Uterus (tissue), 4 donors: ENCODE data around the gene ATG16L1. TPM values are rescaled to one million over a fixed set of nuclear protein-coding genes. Genes with fewer than 3 reads are reported as not detected.

ENCODE experiments used
- DNase-seq, 2 donors: peaks; one replicate each; pipeline ENCODE4 v3.0.0-alpha.2; 2019 to 2020
- H3K27ac ChIP-seq, 2 donors: fragments of 200-600 bp; sonication (generic); 1 replicate in 1 of 2; 2 replicates in 1 of 2; pipeline ENCODE4 v1.5.1; 2016 to 2018
- H3K27me3 ChIP-seq, 2 donors: fragments of 200-600 bp; sonication (generic); one replicate each; pipeline ENCODE4 v1.5.1; 2018 to 2019; ENCODE audit warnings: control low read depth in 1 of 2
- H3K36me3 ChIP-seq, 2 donors: fragments of 200-600 bp; sonication (generic); one replicate each; pipeline ENCODE4 v1.5.1; 2019; ENCODE audit warnings: control low read depth in 1 of 2
- H3K4me1 ChIP-seq, 2 donors: fragments of 200-600 bp; sonication (generic); one replicate each; pipeline ENCODE4 v1.5.1; 2018 to 2019; ENCODE audit warnings: control low read depth in 1 of 2
- H3K4me3 ChIP-seq, 2 donors: fragments of 200-600 bp; sonication (generic); 1 replicate in 1 of 2; 2 replicates in 1 of 2; pipeline ENCODE4 v1.5.1; 2018 to 2019; ENCODE audit warnings: mild to moderate bottlenecking in 1 of 2
- H3K9me3 ChIP-seq, 2 donors: fragments of 200-600 bp; sonication (generic); one replicate each; pipeline ENCODE4 v1.5.1; 2019; ENCODE audit warnings: control low read depth in 1 of 2
- POLR2A ChIP-seq, 2 donors: fragments of 450-650 bp; IDR thresholded peaks; one replicate each; pipeline ENCODE4 v1.6.1; 2016; ENCODE audit warnings: antibody characterized with exemption in 2 of 2, mild to moderate bottlenecking in 1 of 2, moderate library complexity in 1 of 2
- intact Hi-C: fragments of 100-400 bp; cut with DNase I; formaldehyde crosslinking; loops from one replicate; pipeline ENCODE4 v1.15.1; 2023; ENCODE audit warnings: low total_unique reads
- total RNA-seq, 4 donors: library from RNA; depleted of rRNA in 3 of 4; stranded (reverse); fragments of >200 nt in 3 of 4; gene quantifications; one replicate each; pipeline versions ENCODE4 v1.1.0 to v1.2.4, GENCODE V29; 2014 to 2023
- TF ChIP-seq, protein P1 (sequence below), 4 experiments: fragments of 200-600 bp in 2 of 4; fragments of 450-650 bp in 2 of 4; sonication (generic) in 2 of 4; IDR thresholded peaks; one replicate each; pipeline ENCODE4 v1.5.1; 2016 to 2019; ENCODE audit warnings: antibody characterized with exemption in 4 of 4, mild to moderate bottlenecking in 2 of 4, moderate library complexity in 1 of 4
- donor health status: DM: yes; HTN: yes; CAD: no.

Gene ATG16L1
- total RNA-seq, 4 donors from 2014 or later, result 26.2 to 42.9 (median 31.9) TPM

DNA sequence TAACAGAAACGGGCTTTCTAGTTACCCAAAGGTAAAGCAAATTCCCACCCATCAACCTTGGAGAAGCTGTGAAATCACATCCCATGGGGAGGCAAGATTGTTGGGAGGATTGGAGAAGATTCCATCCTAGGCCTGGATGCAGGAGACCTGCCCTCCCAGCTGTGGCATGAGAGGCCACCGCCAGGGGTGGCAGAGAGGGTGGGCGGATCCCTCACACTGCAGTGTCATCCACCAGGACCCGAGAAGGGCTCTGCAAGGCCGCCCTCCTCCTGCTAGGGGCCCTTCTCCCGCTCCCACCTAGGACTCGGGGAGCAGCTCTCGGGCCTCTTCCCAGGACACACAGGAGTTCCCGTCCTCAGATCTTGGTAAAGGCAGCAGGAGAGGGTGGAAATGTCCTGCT is 15.5 kb upstream of the ATG16L1 start:
- TF ChIP-seq POLR2A (IDR thresholded peaks at IDR 0.05), result no peak
- TF ChIP-seq, protein P1, sequence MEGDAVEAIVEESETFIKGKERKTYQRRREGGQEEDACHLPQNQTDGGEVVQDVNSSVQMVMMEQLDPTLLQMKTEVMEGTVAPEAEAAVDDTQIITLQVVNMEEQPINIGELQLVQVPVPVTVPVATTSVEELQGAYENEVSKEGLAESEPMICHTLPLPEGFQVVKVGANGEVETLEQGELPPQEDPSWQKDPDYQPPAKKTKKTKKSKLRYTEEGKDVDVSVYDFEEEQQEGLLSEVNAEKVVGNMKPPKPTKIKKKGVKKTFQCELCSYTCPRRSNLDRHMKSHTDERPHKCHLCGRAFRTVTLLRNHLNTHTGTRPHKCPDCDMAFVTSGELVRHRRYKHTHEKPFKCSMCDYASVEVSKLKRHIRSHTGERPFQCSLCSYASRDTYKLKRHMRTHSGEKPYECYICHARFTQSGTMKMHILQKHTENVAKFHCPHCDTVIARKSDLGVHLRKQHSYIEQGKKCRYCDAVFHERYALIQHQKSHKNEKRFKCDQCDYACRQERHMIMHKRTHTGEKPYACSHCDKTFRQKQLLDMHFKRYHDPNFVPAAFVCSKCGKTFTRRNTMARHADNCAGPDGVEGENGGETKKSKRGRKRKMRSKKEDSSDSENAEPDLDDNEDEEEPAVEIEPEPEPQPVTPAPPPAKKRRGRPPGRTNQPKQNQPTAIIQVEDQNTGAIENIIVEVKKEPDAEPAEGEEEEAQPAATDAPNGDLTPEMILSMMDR (IDR thresholded peaks at IDR 0.05), result no peak

DNA sequence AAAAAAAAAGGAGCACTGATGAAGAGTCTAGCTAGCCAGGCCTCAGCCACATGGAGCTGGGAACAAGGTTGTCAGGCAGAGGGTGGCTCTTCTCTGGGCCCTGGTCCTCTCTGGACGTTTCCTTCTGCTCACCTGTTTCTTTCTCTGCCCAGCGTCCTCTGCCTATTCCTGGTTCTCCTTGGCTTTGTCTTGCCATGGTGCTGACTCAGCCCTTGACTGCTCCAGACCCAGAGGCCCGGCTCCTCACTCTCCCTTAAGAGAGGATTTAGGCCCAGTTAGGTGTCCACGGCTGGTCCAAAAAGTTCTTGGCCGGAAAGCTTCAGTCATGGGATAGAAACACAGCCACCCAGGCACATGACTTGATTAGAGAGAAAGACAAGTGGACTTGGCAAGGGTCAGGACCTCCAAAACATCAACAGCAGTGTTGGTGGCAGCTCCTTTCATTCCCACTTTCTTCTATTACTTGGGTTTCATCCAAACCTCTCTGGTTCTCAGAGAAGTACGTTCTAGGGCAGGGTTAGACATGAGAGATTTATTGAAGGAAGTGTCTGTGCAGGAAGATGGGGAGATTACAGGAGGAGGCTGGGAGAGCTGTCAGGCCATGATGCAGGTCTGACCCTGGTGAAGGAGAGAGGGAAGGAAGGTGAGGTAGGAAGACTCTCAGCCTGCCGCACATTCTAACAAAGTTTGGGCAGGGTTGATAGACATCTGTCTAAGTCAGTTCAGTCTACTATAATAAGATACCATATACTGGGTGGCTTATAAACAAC is 14.5 kb upstream of the ATG16L1 start:
- TF ChIP-seq, protein P1 (IDR thresholded peaks at IDR 0.05), result no peak
- TF ChIP-seq POLR2A (IDR thresholded peaks at IDR 0.05), result no peak
- no peak for DNase-seq
- Histone ChIP-seq H3K4me1 (no peaks in the 10 kb centered on the region), H3K4me3 (no peak overlapping the region), H3K9me3 (no peaks in the 10 kb centered on the region), H3K27ac (no peak overlapping the region), H3K27me3 (no peaks in the 10 kb centered on the region), H3K36me3 (no peaks in the 10 kb centered on the region)
- intact Hi-C loops, result no loop called here

More for the DNA sequence above, 15.5 kb upstream of the ATG16L1 start:
- intact Hi-C loops, result no loop called here
- Histone ChIP-seq H3K27ac (no peak overlapping the region), H3K36me3 (no peaks in the 10 kb centered on the region), H3K4me3 (no peak overlapping the region), H3K4me1 (no peaks in the 10 kb centered on the region), H3K9me3 (no peaks in the 10 kb centered on the region), H3K27me3 (no peaks in the 10 kb centered on the region)
- no peak for DNase-seq

DNA sequence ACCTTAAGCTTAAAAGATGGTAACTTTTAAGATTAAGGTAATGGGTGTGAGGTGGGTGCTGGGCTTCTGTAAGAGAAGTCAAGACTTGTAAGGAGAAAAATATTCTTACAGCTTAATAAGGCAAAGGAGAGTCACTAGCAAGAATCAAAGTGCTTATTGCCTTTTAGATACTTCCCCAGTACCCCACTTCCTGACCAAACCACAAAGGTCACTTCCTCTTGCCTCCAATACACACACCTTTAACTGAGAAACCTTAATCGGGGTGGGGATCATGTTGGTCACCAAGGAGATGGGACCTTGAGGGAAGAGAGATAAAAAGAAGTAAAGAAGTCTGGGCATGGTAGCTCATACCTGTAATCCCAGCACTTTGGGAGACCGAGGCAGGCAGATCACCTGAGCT is 10.6 kb upstream of the ATG16L1 start:
- TF ChIP-seq, protein P1 (IDR thresholded peaks at IDR 0.05), result no peak
- no peak for TF ChIP-seq POLR2A (IDR thresholded peaks at IDR 0.05)
- H3K36me3 ChIP-seq, result no peaks in the 10 kb centered on the region
- intact Hi-C loops, result no loop called here
- H3K4me3 ChIP-seq, result no peak overlapping the region
- H3K27me3 ChIP-seq, result no peaks in the 10 kb centered on the region
- no peaks in the 10 kb centered on the region for H3K9me3 ChIP-seq
- no peak overlapping the region for H3K27ac ChIP-seq
- no peaks in the 10 kb centered on the region for H3K4me1 ChIP-seq
- DNase-seq, result no peak

DNA sequence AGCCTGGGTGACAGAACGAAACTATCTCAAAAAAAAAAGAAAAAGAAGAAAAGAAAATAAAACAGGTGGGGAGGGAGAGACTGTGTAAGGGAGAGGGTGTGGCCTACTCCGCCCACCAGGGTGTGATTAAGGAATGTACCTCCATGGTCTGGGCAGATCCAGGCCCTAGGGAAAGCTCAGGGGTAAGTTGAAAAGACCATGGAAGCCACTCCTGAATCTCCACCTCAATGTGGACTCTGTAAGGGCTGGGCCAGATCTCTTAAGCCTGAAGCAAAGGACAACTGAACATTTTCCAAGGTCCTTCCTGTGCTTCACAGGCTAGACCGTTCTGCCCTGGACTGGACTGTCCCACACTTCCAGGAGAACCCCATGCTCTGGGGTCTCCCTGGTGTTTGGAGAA is 9.7 kb upstream of the ATG16L1 start:
- H3K4me1 ChIP-seq, result no peaks in the 10 kb centered on the region
- no peak overlapping the region for H3K27ac ChIP-seq
- no peak for TF ChIP-seq POLR2A (IDR thresholded peaks at IDR 0.05)
- H3K4me3 ChIP-seq, result no peak overlapping the region
- intact Hi-C loops, result no loop called here
- DNase-seq, result no peak
- H3K9me3 ChIP-seq, result no peaks in the 10 kb centered on the region
- no peaks in the 10 kb centered on the region for H3K36me3 ChIP-seq
- H3K27me3 ChIP-seq, result no peaks in the 10 kb centered on the region

DNA sequence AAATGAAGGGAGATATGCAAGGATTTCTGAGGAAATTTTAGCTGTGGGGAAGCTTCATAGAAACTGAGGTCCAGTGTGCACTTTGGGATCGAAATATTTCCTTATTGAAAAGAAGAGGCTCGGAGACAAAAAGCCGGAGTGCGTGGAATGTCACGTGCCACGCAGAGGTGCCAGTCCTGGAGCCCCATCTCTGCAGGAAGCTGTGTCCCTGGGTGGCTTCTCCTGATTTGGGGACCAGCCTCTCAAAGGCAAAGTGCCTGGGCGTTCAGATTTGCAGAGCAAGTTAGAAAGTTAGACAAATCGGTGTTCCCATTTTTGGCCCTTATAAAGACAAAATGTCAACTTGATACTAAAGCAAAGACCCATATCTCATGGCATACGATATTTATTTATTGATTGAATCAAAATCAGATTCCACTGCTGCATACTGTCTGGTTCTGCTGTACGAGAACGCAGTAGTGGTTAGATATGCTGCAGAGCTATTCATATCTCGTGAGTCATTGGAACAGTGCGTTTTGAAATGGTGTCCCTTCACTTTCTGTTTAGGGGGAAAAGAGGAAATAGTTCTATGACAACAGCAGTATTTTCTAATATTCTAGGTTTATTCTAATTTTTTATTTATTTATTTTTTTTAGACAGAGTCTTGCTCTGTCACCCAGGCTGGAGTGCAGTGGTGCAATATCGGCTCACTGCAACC is 9.1 kb upstream of the ATG16L1 start:
- Histone ChIP-seq H3K4me1 (no peaks in the 10 kb centered on the region), H3K36me3 (no peaks in the 10 kb centered on the region), H3K9me3 (no peaks in the 10 kb centered on the region), H3K27ac (no peak overlapping the region), H3K27me3 (no peaks in the 10 kb centered on the region), H3K4me3 (no peak overlapping the region)
- no peak for TF ChIP-seq POLR2A (IDR thresholded peaks at IDR 0.05)
- TF ChIP-seq, protein P1 (IDR thresholded peaks at IDR 0.05), result no peak
- DNase-seq, result no peak
- intact Hi-C loops, result no loop called here
